Measurements from ENCODE around the gene RABEPK.

DNA sequence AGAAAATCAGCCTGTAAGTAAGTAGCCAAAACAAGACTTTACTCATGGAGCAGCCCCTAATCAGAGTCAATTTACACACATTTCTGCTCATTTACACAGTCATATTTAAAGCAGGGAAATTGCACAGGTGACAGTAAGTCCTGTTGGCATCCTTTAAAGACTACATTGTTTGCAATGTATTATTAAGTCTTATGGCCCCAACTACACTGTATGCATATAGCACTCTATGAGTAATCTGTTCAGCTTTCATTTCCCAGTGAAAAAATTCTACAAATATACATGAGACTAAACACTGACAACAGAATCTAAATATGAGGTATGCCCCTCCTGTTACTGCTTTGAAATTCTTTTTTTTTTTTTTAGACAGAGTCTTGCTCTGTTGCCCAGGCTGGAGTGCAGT lies 30.4 kb upstream of the RABEPK start:
- TF ChIP-seq POLR2A (IDR thresholded peaks at IDR 0.05; ENCODE audit: low read depth, low read length) (no peak), RAD21 (IDR thresholded peaks at IDR 0.05; ENCODE audit: low read length) (no peak), SMC3 (IDR thresholded peaks at IDR 0.05; ENCODE audit: low read depth, low read length) (no peak), FOS (IDR thresholded peaks at IDR 0.05; ENCODE audit: low read depth, low read length) (no peak), BHLHE40 (IDR thresholded peaks at IDR 0.05; ENCODE audit: low read depth, low read length) (no peak), MXI1 (IDR thresholded peaks at IDR 0.05; ENCODE audit: borderline replicate concordance, low read depth, low read length) (no peak), MAFK (IDR thresholded peaks at IDR 0.05; ENCODE audit: low read depth, low read length) (no peak), RCOR1 (IDR thresholded peaks at IDR 0.05; ENCODE audit: insufficient replicate concordance, low read length) (no peak), MAZ (IDR thresholded peaks at IDR 0.05; ENCODE audit: borderline replicate concordance, low read depth, low read length) (no peak)
- TF ChIP-seq, protein P1, sequence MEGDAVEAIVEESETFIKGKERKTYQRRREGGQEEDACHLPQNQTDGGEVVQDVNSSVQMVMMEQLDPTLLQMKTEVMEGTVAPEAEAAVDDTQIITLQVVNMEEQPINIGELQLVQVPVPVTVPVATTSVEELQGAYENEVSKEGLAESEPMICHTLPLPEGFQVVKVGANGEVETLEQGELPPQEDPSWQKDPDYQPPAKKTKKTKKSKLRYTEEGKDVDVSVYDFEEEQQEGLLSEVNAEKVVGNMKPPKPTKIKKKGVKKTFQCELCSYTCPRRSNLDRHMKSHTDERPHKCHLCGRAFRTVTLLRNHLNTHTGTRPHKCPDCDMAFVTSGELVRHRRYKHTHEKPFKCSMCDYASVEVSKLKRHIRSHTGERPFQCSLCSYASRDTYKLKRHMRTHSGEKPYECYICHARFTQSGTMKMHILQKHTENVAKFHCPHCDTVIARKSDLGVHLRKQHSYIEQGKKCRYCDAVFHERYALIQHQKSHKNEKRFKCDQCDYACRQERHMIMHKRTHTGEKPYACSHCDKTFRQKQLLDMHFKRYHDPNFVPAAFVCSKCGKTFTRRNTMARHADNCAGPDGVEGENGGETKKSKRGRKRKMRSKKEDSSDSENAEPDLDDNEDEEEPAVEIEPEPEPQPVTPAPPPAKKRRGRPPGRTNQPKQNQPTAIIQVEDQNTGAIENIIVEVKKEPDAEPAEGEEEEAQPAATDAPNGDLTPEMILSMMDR (conservative IDR thresholded peaks at IDR 0.05; ENCODE audit: low read depth, low read length) = no peak
- TF ChIP-seq, protein P2, sequence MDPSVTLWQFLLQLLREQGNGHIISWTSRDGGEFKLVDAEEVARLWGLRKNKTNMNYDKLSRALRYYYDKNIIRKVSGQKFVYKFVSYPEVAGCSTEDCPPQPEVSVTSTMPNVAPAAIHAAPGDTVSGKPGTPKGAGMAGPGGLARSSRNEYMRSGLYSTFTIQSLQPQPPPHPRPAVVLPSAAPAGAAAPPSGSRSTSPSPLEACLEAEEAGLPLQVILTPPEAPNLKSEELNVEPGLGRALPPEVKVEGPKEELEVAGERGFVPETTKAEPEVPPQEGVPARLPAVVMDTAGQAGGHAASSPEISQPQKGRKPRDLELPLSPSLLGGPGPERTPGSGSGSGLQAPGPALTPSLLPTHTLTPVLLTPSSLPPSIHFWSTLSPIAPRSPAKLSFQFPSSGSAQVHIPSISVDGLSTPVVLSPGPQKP (IDR thresholded peaks at IDR 0.05; ENCODE audit: borderline replicate concordance, low read depth, low read length) = no peak
- TF ChIP-seq, protein P3, sequence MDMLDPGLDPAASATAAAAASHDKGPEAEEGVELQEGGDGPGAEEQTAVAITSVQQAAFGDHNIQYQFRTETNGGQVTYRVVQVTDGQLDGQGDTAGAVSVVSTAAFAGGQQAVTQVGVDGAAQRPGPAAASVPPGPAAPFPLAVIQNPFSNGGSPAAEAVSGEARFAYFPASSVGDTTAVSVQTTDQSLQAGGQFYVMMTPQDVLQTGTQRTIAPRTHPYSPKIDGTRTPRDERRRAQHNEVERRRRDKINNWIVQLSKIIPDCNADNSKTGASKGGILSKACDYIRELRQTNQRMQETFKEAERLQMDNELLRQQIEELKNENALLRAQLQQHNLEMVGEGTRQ (IDR thresholded peaks at IDR 0.05; ENCODE audit: low read depth, low read length) = no peak
